Measurements from ENCODE around the gene RPS2.

RPS2 gene

DNA sequence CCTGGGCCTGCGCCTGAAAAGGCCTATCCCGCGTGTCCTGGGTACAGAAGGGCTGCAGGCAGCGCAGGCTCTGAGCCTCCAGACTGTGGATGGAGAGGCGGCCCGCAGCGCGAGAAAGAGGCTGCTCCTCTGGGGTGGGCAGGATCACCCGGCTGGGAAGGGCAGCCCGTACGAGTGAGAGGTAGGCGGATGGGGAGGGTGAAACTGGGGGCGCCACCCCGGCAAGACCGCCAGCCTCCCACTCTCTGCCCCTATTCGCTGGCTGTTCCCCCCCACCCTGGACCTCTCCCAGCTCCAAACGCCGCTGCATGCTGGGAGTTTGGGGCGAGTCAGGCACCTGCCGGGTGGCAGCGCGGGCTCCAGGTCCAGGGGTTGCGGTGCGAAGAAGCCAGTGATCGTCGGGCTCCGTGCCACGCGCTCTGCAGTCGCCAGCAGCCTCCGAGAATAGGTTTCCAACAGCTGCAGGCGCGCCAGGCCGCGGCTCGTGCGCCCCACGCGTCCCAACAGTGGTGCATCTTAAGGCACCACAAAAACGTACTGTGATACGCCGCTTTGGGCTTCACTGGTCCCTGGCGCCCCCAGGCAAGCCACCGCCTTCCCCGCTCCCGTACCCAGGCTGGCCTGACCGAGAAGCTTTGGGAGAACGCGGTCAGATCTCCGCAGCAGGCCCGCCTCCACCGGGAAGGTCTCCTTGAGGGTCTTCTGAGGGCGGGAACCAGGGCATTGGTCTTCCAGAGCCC is 15.6 kb upstream of the RPS2 start:
- no peaks in the 10 kb centered on the region for H3F3A ChIP-seq (ENCODE audit: low read depth)
- no peaks in the 10 kb centered on the region for H3K27me3 ChIP-seq (ENCODE audit: insufficient read depth, low read length, poor library complexity, severe bottlenecking)
- no peaks in the 10 kb centered on the region for H3K4me1 ChIP-seq (ENCODE audit: insufficient read depth, low read length, poor library complexity, severe bottlenecking)
- H3K9ac ChIP-seq (ENCODE audit: low read depth, low read length, poor library complexity, severe bottlenecking) = no peak overlapping the region
- H2AFZ ChIP-seq (ENCODE audit: low read length) = no peak overlapping the region
- H3K4me3 ChIP-seq (ENCODE audit: low read length, poor library complexity, severe bottlenecking) = no peak overlapping the region
- no peak overlapping the region for H3K4me2 ChIP-seq (ENCODE audit: low read depth, low read length, poor library complexity, severe bottlenecking)
- no peak for TF ChIP-seq EZH2phosphoT487 (IDR thresholded peaks at IDR 0.05; ENCODE audit: borderline replicate concordance)
- TF ChIP-seq, protein P1, sequence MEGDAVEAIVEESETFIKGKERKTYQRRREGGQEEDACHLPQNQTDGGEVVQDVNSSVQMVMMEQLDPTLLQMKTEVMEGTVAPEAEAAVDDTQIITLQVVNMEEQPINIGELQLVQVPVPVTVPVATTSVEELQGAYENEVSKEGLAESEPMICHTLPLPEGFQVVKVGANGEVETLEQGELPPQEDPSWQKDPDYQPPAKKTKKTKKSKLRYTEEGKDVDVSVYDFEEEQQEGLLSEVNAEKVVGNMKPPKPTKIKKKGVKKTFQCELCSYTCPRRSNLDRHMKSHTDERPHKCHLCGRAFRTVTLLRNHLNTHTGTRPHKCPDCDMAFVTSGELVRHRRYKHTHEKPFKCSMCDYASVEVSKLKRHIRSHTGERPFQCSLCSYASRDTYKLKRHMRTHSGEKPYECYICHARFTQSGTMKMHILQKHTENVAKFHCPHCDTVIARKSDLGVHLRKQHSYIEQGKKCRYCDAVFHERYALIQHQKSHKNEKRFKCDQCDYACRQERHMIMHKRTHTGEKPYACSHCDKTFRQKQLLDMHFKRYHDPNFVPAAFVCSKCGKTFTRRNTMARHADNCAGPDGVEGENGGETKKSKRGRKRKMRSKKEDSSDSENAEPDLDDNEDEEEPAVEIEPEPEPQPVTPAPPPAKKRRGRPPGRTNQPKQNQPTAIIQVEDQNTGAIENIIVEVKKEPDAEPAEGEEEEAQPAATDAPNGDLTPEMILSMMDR (conservative IDR thresholded peaks at IDR 0.05; ENCODE audit: low read length) = no peak
- H3K79me2 ChIP-seq (ENCODE audit: insufficient read depth, low read length) = peaks cover 10% of the 10 kb centered on the region
- H4K20me1 ChIP-seq (ENCODE audit: insufficient read depth, low read length, poor library complexity, severe bottlenecking) = no peaks in the 10 kb centered on the region
- no peaks in the 10 kb centered on the region for H3K9me2 ChIP-seq (replicated peaks; ENCODE audit: low read depth, low read length)
- no peaks in the 10 kb centered on the region for H3K36me3 ChIP-seq (ENCODE audit: insufficient read depth, low read length)
- no peaks in the 10 kb centered on the region for H3K9me3 ChIP-seq (ENCODE audit: insufficient read depth, low read depth, low read length)

DNA sequence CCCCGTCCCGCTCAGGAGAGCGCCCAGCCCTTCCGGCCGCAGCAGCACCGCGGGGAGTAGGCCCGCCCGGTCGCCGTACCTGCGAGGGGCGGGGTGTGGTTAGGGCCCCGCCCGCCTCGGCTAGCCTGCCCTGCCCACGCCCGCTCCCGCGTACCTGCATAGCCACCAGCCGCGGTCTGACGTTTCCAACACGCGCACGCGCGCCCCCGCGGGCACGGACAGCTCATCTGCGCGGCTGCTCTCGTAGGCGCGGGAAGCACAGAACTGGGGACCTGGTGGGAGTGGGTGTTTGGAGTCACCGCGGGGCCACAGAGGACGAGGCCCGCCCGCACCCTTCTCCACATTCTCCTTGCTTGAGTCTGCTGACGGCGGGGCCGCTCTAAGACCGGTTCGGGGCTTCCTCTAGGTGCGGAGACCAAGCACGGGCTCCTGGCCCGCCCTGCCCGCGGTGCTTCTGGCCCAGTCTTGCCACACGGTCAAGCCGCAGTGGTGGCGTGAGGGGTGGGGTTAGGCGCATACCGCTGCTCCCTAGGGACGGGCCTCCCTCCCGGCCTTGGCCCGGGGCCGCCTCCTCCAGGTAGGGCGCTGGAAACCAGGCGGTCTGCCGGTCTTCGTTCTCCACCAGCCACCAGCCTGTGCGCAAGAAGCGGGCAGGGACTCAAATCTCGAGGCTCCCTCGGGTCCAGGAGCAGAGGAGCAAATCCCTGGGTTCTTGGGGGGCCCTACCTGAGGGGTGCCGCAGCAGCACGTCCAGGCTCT is 14.8 kb upstream of the RPS2 start:
- Histone ChIP-seq H2AFZ (ENCODE audit: low read length) (no peak overlapping the region), H3K9me3 (ENCODE audit: insufficient read depth, low read depth, low read length) (no peaks in the 10 kb centered on the region), H3K9ac (ENCODE audit: low read depth, low read length, poor library complexity, severe bottlenecking) (no peak overlapping the region), H3K27me3 (ENCODE audit: insufficient read depth, low read length, poor library complexity, severe bottlenecking) (no peaks in the 10 kb centered on the region), H3K9me2 (replicated peaks; ENCODE audit: low read depth, low read length) (no peaks in the 10 kb centered on the region), H4K20me1 (ENCODE audit: insufficient read depth, low read length, poor library complexity, severe bottlenecking) (no peaks in the 10 kb centered on the region), H3K36me3 (ENCODE audit: insufficient read depth, low read length) (no peaks in the 10 kb centered on the region), H3K4me1 (ENCODE audit: insufficient read depth, low read length, poor library complexity, severe bottlenecking) (no peaks in the 10 kb centered on the region), H3K4me3 (ENCODE audit: low read length, poor library complexity, severe bottlenecking) (no peak overlapping the region), H3F3A (ENCODE audit: low read depth) (no peaks in the 10 kb centered on the region), H3K4me2 (ENCODE audit: low read depth, low read length, poor library complexity, severe bottlenecking) (no peak overlapping the region), H3K79me2 (ENCODE audit: insufficient read depth, low read length) (peaks cover 2% of the 10 kb centered on the region; the same call in 1 of the 2 replicates)
- TF ChIP-seq, protein P1 (conservative IDR thresholded peaks at IDR 0.05; ENCODE audit: low read length) = no peak
- TF ChIP-seq EZH2phosphoT487 (IDR thresholded peaks at IDR 0.05; ENCODE audit: borderline replicate concordance) = no peak

DNA sequence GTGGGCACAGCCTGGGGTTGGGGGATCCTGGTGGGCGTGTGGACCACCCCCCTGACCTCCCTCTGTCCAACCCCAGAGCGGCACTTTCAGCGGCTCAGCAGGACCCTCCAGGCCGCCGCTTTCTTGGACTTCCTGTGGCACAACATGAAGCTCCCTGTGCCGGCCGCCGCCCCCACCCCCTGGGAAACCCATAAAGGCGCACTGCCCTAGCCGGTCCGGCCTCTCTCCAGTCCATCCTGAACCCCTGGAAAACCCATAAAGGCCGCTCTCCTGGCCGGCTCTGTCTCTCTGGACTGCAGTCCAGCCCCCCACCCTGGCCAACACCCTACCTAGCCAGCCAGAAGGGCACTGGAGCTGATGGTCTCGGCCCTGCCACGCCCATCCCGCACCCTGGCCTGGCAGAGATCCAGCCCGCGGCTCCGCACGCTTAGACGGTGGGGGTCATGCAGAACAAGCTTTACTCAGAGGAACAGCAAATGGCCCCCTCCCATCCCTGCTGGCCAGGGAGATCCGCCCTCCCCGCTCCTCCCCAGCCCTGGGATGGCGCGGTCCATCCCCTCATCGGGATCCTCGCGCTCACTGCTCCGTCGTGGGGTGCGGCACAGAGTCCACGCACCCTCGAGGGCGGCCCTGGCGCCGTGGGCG is 14.0 kb upstream of the RPS2 start:
- Histone ChIP-seq H3K79me2 (ENCODE audit: insufficient read depth, low read length) (peaks cover 3% of the 10 kb centered on the region; the same call in 1 of the 2 replicates), H4K20me1 (ENCODE audit: insufficient read depth, low read length, poor library complexity, severe bottlenecking) (no peaks in the 10 kb centered on the region), H3K4me3 (ENCODE audit: low read length, poor library complexity, severe bottlenecking) (no peak overlapping the region), H3K4me1 (ENCODE audit: insufficient read depth, low read length, poor library complexity, severe bottlenecking) (no peaks in the 10 kb centered on the region), H3K9ac (ENCODE audit: low read depth, low read length, poor library complexity, severe bottlenecking) (no peak overlapping the region), H3K4me2 (ENCODE audit: low read depth, low read length, poor library complexity, severe bottlenecking) (no peak overlapping the region), H3K36me3 (ENCODE audit: insufficient read depth, low read length) (no peaks in the 10 kb centered on the region), H2AFZ (ENCODE audit: low read length) (no peak overlapping the region), H3K27me3 (ENCODE audit: insufficient read depth, low read length, poor library complexity, severe bottlenecking) (no peaks in the 10 kb centered on the region), H3K9me2 (replicated peaks; ENCODE audit: low read depth, low read length) (no peaks in the 10 kb centered on the region), H3K9me3 (ENCODE audit: insufficient read depth, low read depth, low read length) (no peaks in the 10 kb centered on the region), H3F3A (ENCODE audit: low read depth) (no peaks in the 10 kb centered on the region)
- TF ChIP-seq, protein P1 (conservative IDR thresholded peaks at IDR 0.05; ENCODE audit: low read length) = no peak
- no peak for TF ChIP-seq EZH2phosphoT487 (IDR thresholded peaks at IDR 0.05; ENCODE audit: borderline replicate concordance)
